ENCODE measurements around the gene EMB. TPM values are rescaled to one million over a fixed set of nuclear protein-coding genes. Genes with fewer than 3 reads are reported as not detected.
"Not testable (repeated sequence)": the region's sequence is repeated elsewhere in the genome, so short reads cannot be mapped to it uniquely, and the experiment has no call there.

Gene EMB
- total RNA-seq, 1 experiment from 2014 or later = 11.6 TPM

- H3K36me3 ChIP-seq (ENCODE audit: low read depth); H3K27ac ChIP-seq; H3K9me3 ChIP-seq (ENCODE audit: insufficient read depth, low read depth); BruUV-seq (replicated peaks); CTCF ChIA-PET; intact Hi-C loops (cut with micrococcal nuclease; ENCODE audit: unreplicated experiment); H3K4me2 ChIP-seq; H3K4me1 ChIP-seq (replicated peaks; ENCODE audit: insufficient read depth); H4K20me1 ChIP-seq (ENCODE audit: insufficient read depth); H3K79me2 ChIP-seq (ENCODE audit: low read depth); H3F3A ChIP-seq (ENCODE audit: insufficient read depth, low read depth); H3K9me2 ChIP-seq (ENCODE audit: insufficient read depth); H3K4me3 ChIP-seq; POLR2A ChIA-PET (ENCODE audit: unreplicated experiment); DNase-seq; H3K27me3 ChIP-seq (ENCODE audit: insufficient read depth, low read depth); H2AFZ ChIP-seq: not testable (repeated sequence)
Observed at GRCh38 chr5:50392289-50392688, 48.8 kb downstream of the EMB start.

GRCh38 chr5:50384381-50384780 lies 56.7 kb downstream of the EMB start:
- intact Hi-C loops (cut with micrococcal nuclease; ENCODE audit: unreplicated experiment); DNase-seq; H3K4me2 ChIP-seq; H2AFZ ChIP-seq; H3F3A ChIP-seq (ENCODE audit: insufficient read depth, low read depth); H3K9me2 ChIP-seq (ENCODE audit: insufficient read depth); H3K27ac ChIP-seq; H3K4me3 ChIP-seq; H3K9me3 ChIP-seq (ENCODE audit: insufficient read depth, low read depth); H4K20me1 ChIP-seq (ENCODE audit: insufficient read depth); POLR2A ChIA-PET (ENCODE audit: unreplicated experiment); H3K36me3 ChIP-seq (ENCODE audit: low read depth); H3K4me1 ChIP-seq (replicated peaks; ENCODE audit: insufficient read depth); H3K79me2 ChIP-seq (ENCODE audit: low read depth); BruUV-seq (replicated peaks); H3K27me3 ChIP-seq (ENCODE audit: insufficient read depth, low read depth); CTCF ChIA-PET: not testable (repeated sequence)

GRCh38 chr5:50376696-50377095 lies 64.4 kb downstream of the EMB start:
- H3K4me2 ChIP-seq; H3K27ac ChIP-seq; BruUV-seq (replicated peaks); H2AFZ ChIP-seq; H3K4me1 ChIP-seq (replicated peaks; ENCODE audit: insufficient read depth); POLR2A ChIA-PET (ENCODE audit: unreplicated experiment); H3K27me3 ChIP-seq (ENCODE audit: insufficient read depth, low read depth); CTCF ChIA-PET; H3K4me3 ChIP-seq; H3K79me2 ChIP-seq (ENCODE audit: low read depth); H3F3A ChIP-seq (ENCODE audit: insufficient read depth, low read depth); H3K9me3 ChIP-seq (ENCODE audit: insufficient read depth, low read depth); intact Hi-C loops (cut with micrococcal nuclease; ENCODE audit: unreplicated experiment); H3K36me3 ChIP-seq (ENCODE audit: low read depth); H4K20me1 ChIP-seq (ENCODE audit: insufficient read depth); DNase-seq; H3K9me2 ChIP-seq (ENCODE audit: insufficient read depth): not testable (repeated sequence)

GRCh38 chr5:50369287-50370033 lies 71.6 kb downstream of the EMB start:
- POLR2A ChIA-PET (ENCODE audit: unreplicated experiment); H3K9me3 ChIP-seq (ENCODE audit: insufficient read depth, low read depth); H4K20me1 ChIP-seq (ENCODE audit: insufficient read depth); H2AFZ ChIP-seq; H3K27me3 ChIP-seq (ENCODE audit: insufficient read depth, low read depth); H3K4me3 ChIP-seq; H3K4me2 ChIP-seq; DNase-seq; H3K36me3 ChIP-seq (ENCODE audit: low read depth); H3K79me2 ChIP-seq (ENCODE audit: low read depth); CTCF ChIA-PET; H3F3A ChIP-seq (ENCODE audit: insufficient read depth, low read depth); intact Hi-C loops (cut with micrococcal nuclease; ENCODE audit: unreplicated experiment); H3K9me2 ChIP-seq (ENCODE audit: insufficient read depth); H3K27ac ChIP-seq; H3K4me1 ChIP-seq (replicated peaks; ENCODE audit: insufficient read depth); BruUV-seq (replicated peaks): not testable (repeated sequence)

GRCh38 chr5:50365426-50366251 lies 75.4 kb downstream of the EMB start:
- Histone ChIP-seq H3K4me2 (no peak overlapping the region), H3K4me1 (replicated peaks; ENCODE audit: insufficient read depth) (no peaks in the 10 kb centered on the region), H2AFZ (no peak overlapping the region), H3K36me3 (ENCODE audit: low read depth) (no peaks in the 10 kb centered on the region), H4K20me1 (ENCODE audit: insufficient read depth) (no peaks in the 10 kb centered on the region; the same call in 1 of the 2 replicates), H3K27me3 (ENCODE audit: insufficient read depth, low read depth) (no peaks in the 10 kb centered on the region), H3K79me2 (ENCODE audit: low read depth) (no peaks in the 10 kb centered on the region), H3K4me3 (no peak overlapping the region), H3K9me2 (ENCODE audit: insufficient read depth) (no peaks in the 10 kb centered on the region), H3K27ac (no peak overlapping the region), H3F3A (ENCODE audit: insufficient read depth, low read depth) (no peaks in the 10 kb centered on the region), H3K9me3 (ENCODE audit: insufficient read depth, low read depth) (no peaks in the 10 kb centered on the region)
- intact Hi-C loops (cut with micrococcal nuclease; ENCODE audit: unreplicated experiment) = no loop called here
- CTCF ChIA-PET = no interaction called here
- no TSS peak for BruUV-seq (replicated peaks)
- POLR2A ChIA-PET (ENCODE audit: unreplicated experiment) = no interaction called here
- no peak for TF ChIP-seq EZH2 (IDR thresholded peaks at IDR 0.05; ENCODE audit: low read depth)
- DNase-seq = no peak

- BruUV-seq (replicated peaks); H3K27ac ChIP-seq; H3K79me2 ChIP-seq (ENCODE audit: low read depth); intact Hi-C loops (cut with micrococcal nuclease; ENCODE audit: unreplicated experiment); H4K20me1 ChIP-seq (ENCODE audit: insufficient read depth); H3K9me3 ChIP-seq (ENCODE audit: insufficient read depth, low read depth); DNase-seq; CTCF ChIA-PET; H3K4me1 ChIP-seq (replicated peaks; ENCODE audit: insufficient read depth); POLR2A ChIA-PET (ENCODE audit: unreplicated experiment); H3F3A ChIP-seq (ENCODE audit: insufficient read depth, low read depth); H3K27me3 ChIP-seq (ENCODE audit: insufficient read depth, low read depth); H3K36me3 ChIP-seq (ENCODE audit: low read depth); H2AFZ ChIP-seq; H3K4me3 ChIP-seq; H3K9me2 ChIP-seq (ENCODE audit: insufficient read depth); H3K4me2 ChIP-seq: not testable (repeated sequence)
Observed at GRCh38 chr5:50364535-50365309, 76.4 kb downstream of the EMB start.
